ENCODE data around the gene BAG2.

DNA sequence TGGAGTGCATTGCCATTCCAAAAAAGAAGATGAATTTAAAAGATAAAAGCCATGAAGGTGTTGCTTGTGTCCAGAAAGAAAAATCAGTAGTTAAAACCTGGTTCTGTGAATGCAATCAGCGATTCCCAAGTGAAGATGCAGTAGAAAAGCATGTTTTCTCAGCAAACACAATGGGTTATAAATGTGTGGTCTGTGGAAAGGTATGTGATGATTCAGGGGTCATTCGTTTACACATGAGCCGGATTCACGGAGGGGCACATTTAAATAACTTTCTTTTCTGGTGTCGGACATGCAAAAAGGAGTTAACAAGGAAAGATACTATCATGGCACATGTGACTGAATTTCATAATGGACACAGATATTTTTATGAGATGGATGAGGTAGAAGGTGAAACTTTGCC is 24.7 kb upstream of the BAG2 start:
- TF ChIP-seq POLR2A (IDR thresholded peaks at IDR 0.05; ENCODE audit: low read depth, low read length) (no peak), POLR2AphosphoS5 (IDR thresholded peaks at IDR 0.05; ENCODE audit: low read depth, low read length) (no peak)

Measured in GM12892 (cell line).